ENCODE data around the gene TM7SF2. TPM values are rescaled to one million over a fixed set of nuclear protein-coding genes. Genes with fewer than 3 reads are reported as not detected.

Gene TM7SF2
- total and polyA plus RNA-seq, 10 donors, result 8.9 to 29.7 (median 14.3) TPM

GRCh38 chr11:65156926-65157325 lies 45.3 kb downstream of the TM7SF2 start:
- Histone ChIP-seq H3K4me1 (peaks cover 0 to 8% (median 3%) of the 10 kb centered on the region in 6 donors), H3K4me3 (no peak overlapping the region), H3K27ac (no peak overlapping the region), H3K36me3 (no peaks in the 10 kb centered on the region), H3K9me3 (no peaks in the 10 kb centered on the region), H3K27me3 (replicated peaks in 1 of 7) (no peaks in the 10 kb centered on the region)
- WGBS, 5 donors, result 87 to 93% (median 88%) methylated on average over 3 of the region's 3 CpGs
- TF ChIP-seq POLR2AphosphoS5 (IDR thresholded peaks at IDR 0.05) (no peak), CTCF (IDR thresholded peaks at IDR 0.05 in 8 of 11, conservative IDR thresholded peaks at IDR 0.05 in 3 of 11) (no peak), POLR2A (IDR thresholded peaks at IDR 0.05) (no peak)
- peak; percentile 41 for DNase-seq
- intact Hi-C loops (cut with DNase I; ENCODE audit: low total_unique reads), result no loop called here

DNA sequence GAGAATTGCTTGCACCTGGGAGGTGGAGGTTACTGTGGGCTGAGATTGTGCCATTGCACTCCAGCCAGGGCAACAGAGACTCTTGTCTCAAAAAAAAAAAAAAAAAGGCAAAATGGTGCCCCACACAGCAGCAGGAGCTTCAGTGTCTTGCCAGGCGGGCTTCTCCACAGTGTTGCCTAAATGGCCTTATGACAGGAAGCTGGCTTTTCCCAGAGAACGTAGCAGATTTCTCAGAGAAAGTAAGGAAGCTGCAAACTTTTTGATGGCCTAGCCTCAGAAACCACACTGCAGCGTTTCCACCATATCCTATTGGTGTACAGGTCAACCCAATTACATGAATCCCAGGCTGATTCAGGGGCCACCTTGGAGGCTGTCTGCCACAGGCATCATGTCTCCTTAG lies 45.7 kb downstream of the TM7SF2 start:
- Histone ChIP-seq H3K27ac (no peak overlapping the region), H3K27me3 (replicated peaks in 1 of 7) (no peaks in the 10 kb centered on the region), H3K9me3 (no peaks in the 10 kb centered on the region), H3K4me3 (no peak overlapping the region), H3K36me3 (no peaks in the 10 kb centered on the region), H3K4me1 (peaks cover 0 to 4% (median under 1%) of the 10 kb centered on the region in 6 donors)
- DNase-seq, result no peak
- TF ChIP-seq POLR2A (IDR thresholded peaks at IDR 0.05), result no peak
- TF ChIP-seq POLR2AphosphoS5 (IDR thresholded peaks at IDR 0.05), result no peak
- TF ChIP-seq CTCF (IDR thresholded peaks at IDR 0.05 in 8 of 11, conservative IDR thresholded peaks at IDR 0.05 in 3 of 11), result no peak
- WGBS, 5 donors, result 36 to 64% (median 53%) methylated on average over 3 of the region's 3 CpGs
- intact Hi-C loops (cut with DNase I; ENCODE audit: low total_unique reads), result no loop called here

- H3K36me3 ChIP-seq, result no peaks in the 10 kb centered on the region
- no peak for TF ChIP-seq CTCF (IDR thresholded peaks at IDR 0.05 in 8 of 11, conservative IDR thresholded peaks at IDR 0.05 in 3 of 11)
- no peak overlapping the region for H3K27ac ChIP-seq
- intact Hi-C loops (cut with DNase I; ENCODE audit: low total_unique reads), result no loop called here
- no peaks in the 10 kb centered on the region for H3K27me3 ChIP-seq (replicated peaks in 1 of 7)
- 62 to 83% (median 69%) methylated on average over 5 of the region's 5 CpGs for WGBS, 5 donors
- no peak overlapping the region for H3K4me3 ChIP-seq
- no peaks in the 10 kb centered on the region for H3K9me3 ChIP-seq
- H3K4me1 ChIP-seq, result no peaks in the 10 kb centered on the region
- DNase-seq, result no peak
Observed at GRCh38 chr11:65159012-65159411, 47.3 kb downstream of the TM7SF2 start.

- Histone ChIP-seq H3K9me3 (no peaks in the 10 kb centered on the region), H3K27ac (no peak overlapping the region), H3K4me1 (no peaks in the 10 kb centered on the region), H3K4me3 (no peak overlapping the region), H3K36me3 (no peaks in the 10 kb centered on the region), H3K27me3 (replicated peaks in 1 of 7) (no peaks in the 10 kb centered on the region)
- DNase-seq, result no peak
- TF ChIP-seq POLR2A (IDR thresholded peaks at IDR 0.05), result no peak
- TF ChIP-seq POLR2AphosphoS5 (IDR thresholded peaks at IDR 0.05), result no peak
- no peak for TF ChIP-seq CTCF (IDR thresholded peaks at IDR 0.05 in 8 of 11, conservative IDR thresholded peaks at IDR 0.05 in 3 of 11)
- 72 to 84% (median 79%) methylated on average over 3 of the region's 3 CpGs for WGBS, 5 donors
- intact Hi-C loops (cut with DNase I; ENCODE audit: low total_unique reads), result no loop called here
Observed at GRCh38 chr11:65160643-65161042, 49.0 kb downstream of the TM7SF2 start.

All from spleen (tissue), 11 donors.